ENCODE data around the gene SLC22A3. TPM values are rescaled to one million over a fixed set of nuclear protein-coding genes. Genes with fewer than 3 reads are reported as not detected.

Gene SLC22A3
- total and polyA plus RNA-seq, 4 donors: 9.5 to 65.0 (median 33.3) TPM

DNA sequence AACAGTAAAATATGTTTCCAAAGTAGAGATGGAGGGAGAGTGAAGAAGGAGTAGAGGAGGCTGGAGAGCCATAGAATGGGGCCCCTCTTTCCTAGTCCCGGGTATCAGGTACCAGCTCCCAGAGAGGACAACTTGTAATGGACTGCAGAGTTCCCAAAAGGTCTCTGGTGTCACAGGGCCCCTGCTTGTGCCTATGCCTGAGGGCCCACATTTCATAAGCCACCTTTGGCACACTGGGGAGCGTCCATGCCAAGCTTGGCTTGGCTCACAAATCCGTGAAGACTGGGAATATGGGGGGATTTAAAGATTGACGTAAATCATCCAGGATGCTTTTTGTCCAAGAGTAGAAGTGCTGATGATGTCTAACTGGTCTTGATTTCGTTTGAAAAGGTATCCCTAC, 16.4 kb upstream of the SLC22A3 start:
- H3K4me3 ChIP-seq: no peak overlapping the region
- ATAC-seq (ENCODE audit: insufficient read depth, low FRiP score): no peak
- no peaks in the 10 kb centered on the region for H3K4me1 ChIP-seq (ENCODE audit: control insufficient read depth in 5 of 5, insufficient read depth in 5 of 5, low read length in 5 of 5)
- no peaks in the 10 kb centered on the region for H3K9me3 ChIP-seq (ENCODE audit: control insufficient read depth in 4 of 4, insufficient read depth in 3 of 4, low read length in 3 of 4)
- WGBS, 2 donors: 75 to 84% methylated on average over 5 of the region's 5 CpGs
- H3K9ac ChIP-seq (ENCODE audit: insufficient read depth in 1 of 2, low read length in 2 of 2): no peak overlapping the region
- DNase-seq: no peak
- H3K27me3 ChIP-seq (ENCODE audit: control insufficient read depth in 3 of 3, insufficient read depth in 3 of 3, low read length in 2 of 3): no peaks in the 10 kb centered on the region
- no peaks in the 10 kb centered on the region for H3K36me3 ChIP-seq (ENCODE audit: control insufficient read depth in 4 of 4, insufficient read depth in 4 of 4, low read length in 4 of 4)
- TF ChIP-seq CTCF (IDR thresholded peaks at IDR 0.05; ENCODE audit: control extremely low read depth, extremely low read depth): no peak
- H3K27ac ChIP-seq (ENCODE audit: low read depth in 1 of 2, low read length in 1 of 2): no peak overlapping the region

- DNase-seq: no peak
- Histone ChIP-seq H3K9ac (ENCODE audit: insufficient read depth in 1 of 2, low read length in 2 of 2) (no peak overlapping the region), H3K4me1 (ENCODE audit: control insufficient read depth in 5 of 5, insufficient read depth in 5 of 5, low read length in 5 of 5) (no peaks in the 10 kb centered on the region), H3K27ac (ENCODE audit: low read depth in 1 of 2, low read length in 1 of 2) (no peak overlapping the region), H3K27me3 (ENCODE audit: control insufficient read depth in 3 of 3, insufficient read depth in 3 of 3, low read length in 2 of 3) (no peaks in the 10 kb centered on the region), H3K9me3 (ENCODE audit: control insufficient read depth in 4 of 4, insufficient read depth in 3 of 4, low read length in 3 of 4) (no peaks in the 10 kb centered on the region), H3K4me3 (no peak overlapping the region), H3K36me3 (ENCODE audit: control insufficient read depth in 4 of 4, insufficient read depth in 4 of 4, low read length in 4 of 4) (no peaks in the 10 kb centered on the region)
- no peak for TF ChIP-seq CTCF (IDR thresholded peaks at IDR 0.05; ENCODE audit: control extremely low read depth, extremely low read depth)
- WGBS, 2 donors: 74% methylated on average over 3 of the region's 3 CpGs
- no peak for ATAC-seq (ENCODE audit: insufficient read depth, low FRiP score)
These were observed 15.1 kb upstream of the SLC22A3 start for GRCh38 chr6:160333101-160333500.

- Histone ChIP-seq H3K9ac (ENCODE audit: insufficient read depth in 1 of 2, low read length in 2 of 2) (no peak overlapping the region), H3K9me3 (ENCODE audit: control insufficient read depth in 4 of 4, insufficient read depth in 3 of 4, low read length in 3 of 4) (no peaks in the 10 kb centered on the region), H3K4me3 (no peak overlapping the region), H3K36me3 (ENCODE audit: control insufficient read depth in 4 of 4, insufficient read depth in 4 of 4, low read length in 4 of 4) (no peaks in the 10 kb centered on the region), H3K27me3 (ENCODE audit: control insufficient read depth in 3 of 3, insufficient read depth in 3 of 3, low read length in 2 of 3) (no peaks in the 10 kb centered on the region), H3K4me1 (ENCODE audit: control insufficient read depth in 5 of 5, insufficient read depth in 5 of 5, low read length in 5 of 5) (no peaks in the 10 kb centered on the region), H3K27ac (ENCODE audit: low read depth in 1 of 2, low read length in 1 of 2) (no peak overlapping the region)
- ATAC-seq (ENCODE audit: insufficient read depth, low FRiP score): no peak
- no peak for DNase-seq
- TF ChIP-seq CTCF (IDR thresholded peaks at IDR 0.05; ENCODE audit: control extremely low read depth, extremely low read depth): no peak
- WGBS, 2 donors: 83 to 96% methylated on average over 2 of the region's 2 CpGs
These were observed 14.3 kb upstream of the SLC22A3 start for GRCh38 chr6:160333841-160334240.

GRCh38 chr6:160336200-160336599, 12.0 kb upstream of the SLC22A3 start:
- Histone ChIP-seq H3K9ac (ENCODE audit: insufficient read depth in 1 of 2, low read length in 2 of 2) (no peak overlapping the region), H3K4me3 (no peak overlapping the region), H3K36me3 (ENCODE audit: control insufficient read depth in 4 of 4, insufficient read depth in 4 of 4, low read length in 4 of 4) (no peaks in the 10 kb centered on the region), H3K27ac (ENCODE audit: low read depth in 1 of 2, low read length in 1 of 2) (no peak overlapping the region), H3K27me3 (ENCODE audit: control insufficient read depth in 3 of 3, insufficient read depth in 3 of 3, low read length in 2 of 3) (no peaks in the 10 kb centered on the region), H3K9me3 (ENCODE audit: control insufficient read depth in 4 of 4, insufficient read depth in 3 of 4, low read length in 3 of 4) (no peaks in the 10 kb centered on the region), H3K4me1 (ENCODE audit: control insufficient read depth in 5 of 5, insufficient read depth in 5 of 5, low read length in 5 of 5) (no peaks in the 10 kb centered on the region)
- DNase-seq (no peak), ATAC-seq (ENCODE audit: insufficient read depth, low FRiP score) (no peak)
- no peak for TF ChIP-seq CTCF (IDR thresholded peaks at IDR 0.05; ENCODE audit: control extremely low read depth, extremely low read depth)
- WGBS, 2 donors: 94% methylated on average over 5 of the region's 5 CpGs

All from lung (tissue), 12 donors.